Liver (tissue), 3 donors: ENCODE data around the gene EPB41L4A.

Experiments used
- CTCF ChIP-seq: fragments of 150-350 bp; IDR thresholded peaks from 2 replicates; pipeline ENCODE4 v1.5.1; 2017; ENCODE audit warnings: improper control_type of control experiment, low read depth, low read length; ENCODE audit not compliant: missing input control
- EGR1 ChIP-seq, 2 donors: IDR thresholded peaks; 2 replicates each; pipeline ENCODE4 v1.6.1; 2016 to 2018; ENCODE audit warnings: antibody characterized with exemption in 2 of 2, low read depth in 2 of 2
- FOXA1 ChIP-seq: IDR thresholded peaks from 2 replicates; pipeline ENCODE4 v1.6.1; 2016; ENCODE audit warnings: antibody characterized with exemption
- GABPA ChIP-seq, 2 donors: IDR thresholded peaks in 1 of 2; conservative IDR thresholded peaks in 1 of 2; 2 replicates each; pipeline ENCODE4 v1.6.1; 2016; ENCODE audit warnings: antibody characterized with exemption in 2 of 2, mild to moderate bottlenecking in 1 of 2, moderate library complexity in 1 of 2
- HNF4A ChIP-seq, 2 donors: conservative IDR thresholded peaks; 2 replicates each; pipeline ENCODE4 v1.6.1; 2016; ENCODE audit warnings: antibody characterized with exemption in 2 of 2, mild to moderate bottlenecking in 2 of 2
- JUND ChIP-seq, 2 donors: IDR thresholded peaks; 2 replicates each; pipeline ENCODE4 v1.6.1; 2016; ENCODE audit warnings: antibody characterized with exemption in 2 of 2
- MAX ChIP-seq: IDR thresholded peaks from 2 replicates; pipeline ENCODE4 v1.6.1; 2016; ENCODE audit warnings: antibody characterized with exemption
- RAD21 ChIP-seq, 2 donors: IDR thresholded peaks; 2 replicates each; pipeline ENCODE4 v1.6.1; 2016; ENCODE audit warnings: antibody characterized with exemption in 2 of 2, mild to moderate bottlenecking in 2 of 2
- REST ChIP-seq: IDR thresholded peaks from 2 replicates; pipeline ENCODE4 v1.6.1; 2016; ENCODE audit warnings: antibody characterized with exemption, mild to moderate bottlenecking
- RXRA ChIP-seq, 2 donors: IDR thresholded peaks; 2 replicates each; pipeline ENCODE4 v1.6.1; 2017 to 2018; ENCODE audit warnings: antibody characterized with exemption in 2 of 2, mild to moderate bottlenecking in 1 of 2
- SP1 ChIP-seq: IDR thresholded peaks from 2 replicates; pipeline ENCODE4 v1.6.1; 2018; ENCODE audit warnings: antibody characterized with exemption, mild to moderate bottlenecking
- TAF1 ChIP-seq: conservative IDR thresholded peaks from 2 replicates; pipeline ENCODE4 v1.6.1; 2016; ENCODE audit warnings: antibody characterized with exemption, mild to moderate bottlenecking
- YY1 ChIP-seq: IDR thresholded peaks from 2 replicates; pipeline ENCODE4 v1.6.1; 2016; ENCODE audit warnings: antibody characterized with exemption, mild to moderate bottlenecking
- ZBTB33 ChIP-seq: IDR thresholded peaks from 2 replicates; pipeline ENCODE4 v1.6.1; 2016; ENCODE audit warnings: antibody characterized with exemption
- donor health status: healthy.
- donor health status: healthy.

- no peak for TF ChIP-seq EGR1 (IDR thresholded peaks at IDR 0.05; ENCODE audit: low read depth in 2 of 2)
- TF ChIP-seq CTCF, result no peak
- TF ChIP-seq TAF1, result no peak
- TF ChIP-seq REST, result no peak
- no peak for TF ChIP-seq RAD21 (IDR thresholded peaks at IDR 0.05)
- no peak for TF ChIP-seq MAX
- no peak for TF ChIP-seq JUND (IDR thresholded peaks at IDR 0.05)
- TF ChIP-seq YY1, result no peak
- TF ChIP-seq ZBTB33, result no peak
- no peak for TF ChIP-seq FOXA1
- no peak for TF ChIP-seq GABPA (IDR thresholded peaks at IDR 0.05 in 1 of 2, conservative IDR thresholded peaks at IDR 0.05 in 1 of 2)
- no peak for TF ChIP-seq SP1
- no peak for TF ChIP-seq HNF4A (conservative IDR thresholded peaks at IDR 0.05)
- no peak for TF ChIP-seq RXRA (IDR thresholded peaks at IDR 0.05)
Observed at GRCh38 chr5:112208699-112209615, 210.1 kb downstream of the EPB41L4A start.
